Neural progenitor cell (in vitro differentiated cells): ENCODE results near the gene WDR72.

Source experiments
- EZH2 ChIP-seq: fragments of 200-600 bp; sonication (generic); IDR thresholded peaks from 2 replicates; pipeline ENCODE4 v1.6.1; 2017; ENCODE audit warnings: antibody characterized with exemption, mild to moderate bottlenecking, moderate library complexity
- TF ChIP-seq, protein P1 (sequence below): fragments of 200-600 bp; sonication (generic); IDR thresholded peaks from 2 replicates; pipeline ENCODE4 v1.5.1; 2017; ENCODE audit warnings: antibody characterized with exemption, mild to moderate bottlenecking

DNA sequence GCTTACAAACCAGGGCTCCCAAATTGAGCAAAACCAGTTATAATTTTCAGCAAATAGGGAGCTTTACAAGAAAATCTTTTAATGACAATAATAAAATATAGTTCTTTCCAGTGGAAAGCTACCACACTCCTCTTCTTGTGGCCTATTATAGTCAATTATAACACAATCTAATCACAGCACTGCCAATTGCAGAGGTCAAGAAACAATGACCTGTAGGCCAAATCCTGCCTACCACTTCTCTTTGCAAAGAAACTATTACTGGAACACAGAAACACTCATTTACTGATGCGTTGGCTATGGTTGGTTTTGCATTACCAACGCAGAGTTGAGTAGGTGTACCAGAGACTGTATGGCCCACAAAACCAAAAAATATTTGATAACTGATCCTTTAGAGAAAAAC, 110.5 kb downstream of the WDR72 start:
- TF ChIP-seq, protein P1, sequence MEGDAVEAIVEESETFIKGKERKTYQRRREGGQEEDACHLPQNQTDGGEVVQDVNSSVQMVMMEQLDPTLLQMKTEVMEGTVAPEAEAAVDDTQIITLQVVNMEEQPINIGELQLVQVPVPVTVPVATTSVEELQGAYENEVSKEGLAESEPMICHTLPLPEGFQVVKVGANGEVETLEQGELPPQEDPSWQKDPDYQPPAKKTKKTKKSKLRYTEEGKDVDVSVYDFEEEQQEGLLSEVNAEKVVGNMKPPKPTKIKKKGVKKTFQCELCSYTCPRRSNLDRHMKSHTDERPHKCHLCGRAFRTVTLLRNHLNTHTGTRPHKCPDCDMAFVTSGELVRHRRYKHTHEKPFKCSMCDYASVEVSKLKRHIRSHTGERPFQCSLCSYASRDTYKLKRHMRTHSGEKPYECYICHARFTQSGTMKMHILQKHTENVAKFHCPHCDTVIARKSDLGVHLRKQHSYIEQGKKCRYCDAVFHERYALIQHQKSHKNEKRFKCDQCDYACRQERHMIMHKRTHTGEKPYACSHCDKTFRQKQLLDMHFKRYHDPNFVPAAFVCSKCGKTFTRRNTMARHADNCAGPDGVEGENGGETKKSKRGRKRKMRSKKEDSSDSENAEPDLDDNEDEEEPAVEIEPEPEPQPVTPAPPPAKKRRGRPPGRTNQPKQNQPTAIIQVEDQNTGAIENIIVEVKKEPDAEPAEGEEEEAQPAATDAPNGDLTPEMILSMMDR, result no peak
- no peak for TF ChIP-seq EZH2
